SKM-1 (cell line): ENCODE data around the gene UBE4B.
"Not testable (repeated sequence)": the region's sequence is repeated elsewhere in the genome, so short reads cannot be mapped to it uniquely, and the experiment has no call there.

ENCODE experiments used
- DNase-seq: peaks from one replicate; lab custom pipeline; 2025; ENCODE audit not compliant: unreplicated experiment; lab: John Stamatoyannopoulos, UW

UBE4B gene

GRCh38 chr1:10207810-10208209 lies 175.1 kb downstream of the UBE4B start:
- no peak for DNase-seq

DNA sequence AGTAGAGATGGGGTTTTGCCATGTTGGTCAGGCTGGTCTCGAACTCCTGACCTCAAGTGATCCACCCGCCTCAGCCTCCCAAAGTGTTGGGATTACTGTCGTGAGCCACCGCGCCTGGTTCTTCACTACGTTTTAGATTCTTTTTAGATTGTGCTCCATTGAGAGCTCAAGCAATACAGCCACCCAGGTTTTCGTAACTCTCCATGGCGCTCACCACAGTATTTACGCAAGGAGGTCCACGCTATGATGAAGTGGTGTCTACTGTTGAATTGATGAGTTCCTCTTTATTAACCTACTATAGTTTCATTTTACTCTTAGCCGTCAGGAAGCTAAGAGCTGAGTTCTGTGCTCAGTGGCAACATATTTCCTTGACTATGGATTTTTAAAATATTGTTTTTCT lies 175.8 kb downstream of the UBE4B start:
- DNase-seq: peak; percentile 64

DNA sequence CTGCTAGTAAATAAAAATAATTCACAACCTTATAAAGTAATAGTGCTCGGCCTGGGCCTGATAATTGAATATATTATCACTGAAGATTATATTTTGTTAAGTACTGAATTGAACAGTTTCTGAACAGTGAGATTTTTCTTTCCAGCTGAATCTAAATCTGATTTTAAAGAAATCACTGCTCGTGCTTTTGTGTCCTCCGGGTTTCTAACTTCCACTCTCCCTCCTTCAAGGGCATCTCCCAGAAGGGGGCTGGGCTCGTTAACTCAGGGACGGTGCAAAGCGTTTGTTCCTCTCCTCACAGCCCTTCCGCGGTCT lies 176.8 kb downstream of the UBE4B start:
- no peak for DNase-seq

GRCh38 chr1:10209905-10210810 lies 177.4 kb downstream of the UBE4B start, which contains the start of gene KIF1B:
TSS of gene KIF1B (plus strand) at chr1:10210570. CDS start at chr1:10232329, 21,759 bp downstream.
- DNase-seq: peak; percentile 80

DNA sequence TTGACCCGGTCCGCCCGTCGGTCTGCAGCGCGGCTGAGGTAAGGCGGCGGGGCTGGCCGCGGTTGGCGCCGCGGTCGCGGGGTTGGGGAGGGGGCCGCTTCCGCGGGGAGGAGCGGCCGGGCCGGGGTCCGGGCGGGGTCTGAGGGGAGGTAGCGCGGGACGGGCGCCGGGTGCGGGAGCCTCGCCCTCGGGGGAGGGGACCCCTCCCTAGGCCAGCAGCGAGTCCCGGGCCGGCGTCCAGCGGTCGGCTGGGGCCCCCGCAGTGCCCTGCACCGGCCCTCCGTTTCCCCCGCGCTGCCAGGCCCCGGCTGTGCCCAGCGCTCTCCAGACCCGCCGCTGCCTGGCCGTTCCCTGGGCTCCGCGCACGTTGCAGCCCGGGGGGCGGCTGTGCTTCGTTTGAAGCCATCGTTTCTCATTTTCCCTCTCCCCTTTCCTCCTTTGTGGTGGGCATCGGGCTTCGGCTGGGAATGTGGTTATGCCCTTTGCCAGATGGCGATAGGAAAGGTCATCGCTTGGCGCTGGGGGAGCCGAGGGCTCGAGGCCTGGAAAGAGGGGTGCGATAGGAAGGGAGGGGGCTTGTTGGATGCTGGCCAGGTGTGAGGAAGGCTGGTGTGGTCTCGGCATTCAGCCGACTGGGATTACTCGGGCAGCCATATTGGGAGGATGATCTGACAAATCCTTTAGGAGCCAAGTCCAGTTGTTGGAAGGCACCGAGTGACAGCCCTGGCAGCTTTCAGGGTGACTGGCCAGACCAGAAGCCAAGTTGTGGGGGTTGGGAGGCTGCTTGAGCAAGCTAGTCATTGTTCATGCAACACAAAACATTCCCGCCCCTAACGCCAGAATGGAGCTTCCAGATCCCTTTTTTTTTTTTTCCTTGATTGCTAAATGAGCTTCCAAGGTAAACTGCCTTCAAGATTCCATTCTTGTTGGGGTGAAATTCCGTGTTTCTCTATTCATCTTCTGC lies 178.4 kb downstream of the UBE4B start:
- DNase-seq: no peak

DNA sequence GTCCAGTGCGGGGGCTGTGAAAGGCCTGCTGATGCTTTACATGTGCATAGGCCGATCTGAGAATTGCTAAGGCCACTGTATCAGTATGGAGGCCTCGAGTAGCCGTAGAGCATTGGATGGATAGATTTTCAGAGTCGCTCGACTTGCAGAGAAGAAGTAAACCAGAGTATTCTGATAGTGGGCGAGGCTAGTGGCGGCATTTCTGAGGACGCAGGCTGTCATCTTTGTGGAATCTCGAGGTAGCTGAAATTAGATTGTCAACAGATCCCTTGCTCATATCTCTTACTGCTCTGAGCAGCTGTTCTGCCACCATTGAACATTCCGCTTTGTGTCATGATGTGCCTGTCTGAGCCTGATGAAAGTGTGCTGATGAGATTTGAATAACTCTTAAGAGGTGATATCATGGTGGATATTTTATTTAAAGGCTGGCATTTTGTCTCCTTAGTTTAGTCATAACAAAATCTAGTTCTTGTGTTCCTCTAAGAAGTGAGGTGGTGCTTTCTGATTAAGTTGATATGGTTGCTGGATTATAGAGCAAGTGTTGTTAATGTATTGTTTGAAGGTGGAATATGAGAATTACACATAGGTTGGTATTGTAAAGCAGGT lies 179.2 kb downstream of the UBE4B start:
- no peak for DNase-seq

- DNase-seq: no peak
Observed at GRCh38 chr1:10212476-10212875, 179.7 kb downstream of the UBE4B start.

GRCh38 chr1:10213186-10213705 lies 180.5 kb downstream of the UBE4B start:
- no peak for DNase-seq

GRCh38 chr1:10216090-10216749 lies 183.5 kb downstream of the UBE4B start:
- DNase-seq: no peak

- no peak for DNase-seq
Observed at GRCh38 chr1:10217748-10218441, 185.1 kb downstream of the UBE4B start.

DNA sequence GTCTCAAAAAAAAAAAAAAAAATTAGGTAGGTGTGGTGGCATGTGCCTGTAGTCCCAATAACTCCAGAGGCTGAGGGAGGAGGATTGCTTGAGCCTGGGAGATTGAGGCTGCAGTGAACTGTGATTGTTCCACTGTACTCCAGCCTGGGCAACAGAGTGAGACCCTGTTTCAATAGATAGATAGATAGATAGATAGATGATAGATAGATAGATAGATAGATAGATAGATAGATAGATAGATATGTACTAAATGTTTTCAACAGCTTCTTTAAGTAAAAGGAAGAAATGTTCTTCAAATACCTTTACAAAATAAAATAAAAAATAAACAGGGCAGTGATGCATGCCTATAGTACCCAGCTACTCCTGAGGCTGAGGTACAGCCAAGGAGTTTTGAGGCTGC lies 187.4 kb downstream of the UBE4B start:
- DNase-seq: no peak

DNA sequence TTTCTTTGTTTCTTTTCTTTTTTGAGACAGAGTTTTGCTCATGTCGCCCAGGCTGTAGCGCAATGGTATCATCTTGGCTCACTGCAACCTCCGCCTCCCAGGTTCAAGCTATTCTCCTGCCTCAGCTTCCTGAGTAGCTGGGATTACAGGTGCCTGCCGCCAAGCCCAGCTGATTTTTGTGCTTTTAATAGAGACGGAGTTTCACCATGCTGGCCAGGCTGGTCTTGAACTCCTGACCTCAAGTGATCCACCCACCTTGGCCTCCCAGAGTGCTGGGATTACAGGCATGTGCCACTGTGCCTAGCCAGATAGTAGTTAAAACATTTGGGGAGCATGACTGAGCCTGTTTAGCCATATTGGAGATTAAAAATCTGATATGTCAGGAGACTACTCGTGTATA lies 187.9 kb downstream of the UBE4B start:
- not testable (repeated sequence) for DNase-seq

- DNase-seq: no peak
Observed at GRCh38 chr1:10225573-10225972, 192.8 kb downstream of the UBE4B start.

DNA sequence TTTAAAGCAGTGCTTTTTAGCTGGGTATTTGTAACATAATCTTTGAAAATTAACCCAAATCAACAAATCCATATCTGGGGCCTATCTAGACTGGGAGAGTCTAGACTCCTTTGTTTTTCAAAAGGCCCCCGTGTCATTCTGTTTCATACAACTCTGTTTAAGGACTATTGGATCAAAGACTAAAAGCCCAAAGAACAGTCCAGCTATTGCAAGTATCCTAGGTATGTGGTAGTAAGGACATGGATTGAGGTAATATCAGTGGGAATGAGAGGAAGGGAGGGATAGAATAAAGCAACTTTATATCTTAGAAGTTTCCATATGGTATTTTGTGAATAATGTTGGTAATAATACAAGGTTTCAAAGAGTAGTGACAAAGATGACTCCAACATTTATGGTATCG lies 195.8 kb downstream of the UBE4B start:
- no peak for DNase-seq

- no peak for DNase-seq
Observed at GRCh38 chr1:10229903-10230302, 197.1 kb downstream of the UBE4B start.
